ENCODE results near the gene DDB1.

DNA sequence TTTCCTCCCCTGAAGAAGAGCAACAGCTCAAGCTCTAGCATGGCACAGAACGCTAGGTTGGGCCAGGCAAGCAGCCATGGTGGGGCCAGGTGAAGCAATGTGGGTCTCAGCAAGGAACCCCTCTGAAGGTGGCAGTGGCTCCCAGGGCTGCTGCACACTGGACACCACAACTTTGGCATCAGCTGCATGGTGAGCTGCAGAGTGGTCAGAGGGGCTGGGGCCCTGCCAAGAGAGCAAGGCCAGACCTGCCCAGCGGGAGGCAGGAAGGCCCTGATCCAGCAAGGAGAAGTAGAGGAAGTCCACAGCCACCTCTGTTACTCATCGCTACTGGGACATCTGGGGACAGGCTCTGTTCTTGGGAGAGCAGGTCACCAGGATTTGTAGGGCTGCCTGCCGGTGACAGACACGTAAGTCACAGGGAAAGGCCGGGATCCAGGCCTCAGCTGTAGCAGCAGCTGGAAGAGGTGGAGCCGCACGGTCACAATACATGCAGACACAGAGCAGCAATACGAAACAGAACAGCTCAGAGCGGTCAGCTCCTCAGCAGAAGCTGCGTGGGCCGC is 16.4 kb upstream of the DDB1 start:
- TF ChIP-seq, protein P1, sequence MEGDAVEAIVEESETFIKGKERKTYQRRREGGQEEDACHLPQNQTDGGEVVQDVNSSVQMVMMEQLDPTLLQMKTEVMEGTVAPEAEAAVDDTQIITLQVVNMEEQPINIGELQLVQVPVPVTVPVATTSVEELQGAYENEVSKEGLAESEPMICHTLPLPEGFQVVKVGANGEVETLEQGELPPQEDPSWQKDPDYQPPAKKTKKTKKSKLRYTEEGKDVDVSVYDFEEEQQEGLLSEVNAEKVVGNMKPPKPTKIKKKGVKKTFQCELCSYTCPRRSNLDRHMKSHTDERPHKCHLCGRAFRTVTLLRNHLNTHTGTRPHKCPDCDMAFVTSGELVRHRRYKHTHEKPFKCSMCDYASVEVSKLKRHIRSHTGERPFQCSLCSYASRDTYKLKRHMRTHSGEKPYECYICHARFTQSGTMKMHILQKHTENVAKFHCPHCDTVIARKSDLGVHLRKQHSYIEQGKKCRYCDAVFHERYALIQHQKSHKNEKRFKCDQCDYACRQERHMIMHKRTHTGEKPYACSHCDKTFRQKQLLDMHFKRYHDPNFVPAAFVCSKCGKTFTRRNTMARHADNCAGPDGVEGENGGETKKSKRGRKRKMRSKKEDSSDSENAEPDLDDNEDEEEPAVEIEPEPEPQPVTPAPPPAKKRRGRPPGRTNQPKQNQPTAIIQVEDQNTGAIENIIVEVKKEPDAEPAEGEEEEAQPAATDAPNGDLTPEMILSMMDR (IDR thresholded peaks at IDR 0.05) = no peak
- TF ChIP-seq POLR2A (IDR thresholded peaks at IDR 0.05) = no peak
